Heart right ventricle (tissue), 16 donors: ENCODE results near the gene COL5A2. TPM values are rescaled to one million over a fixed set of nuclear protein-coding genes. Genes with fewer than 3 reads are reported as not detected.
A peak's percentile ranks its signal among the peaks of the same experiment; 100 is the strongest.

Experiments
- ATAC-seq, 8 donors: fragments of 200-7000 bp; cut with Tn5 transposase; one replicate each; pipeline ENCODE4 v1.9.1; 2020; ENCODE audit warnings: mild to moderate bottlenecking in 8 of 8, moderate library complexity in 8 of 8, moderate number of reproducible peaks in 1 of 8
- DNase-seq, 2 donors: peaks; one replicate each; pipeline ENCODE4 v3.0.0-alpha.2; 2020
- H3K27ac ChIP-seq, 10 donors: fragments of 200-600 bp; sonication (generic) in 2 of 10; one replicate each; pipeline versions ENCODE4 v1.5.0 to v1.8.0; 2020 to 2022; ENCODE audit warnings: mild to moderate bottlenecking in 3 of 10
- H3K27me3 ChIP-seq, 7 donors: fragments of 200-600 bp; one replicate each; pipeline ENCODE4 v1.8.0; 2021 to 2022; ENCODE audit warnings: mild to moderate bottlenecking in 2 of 7
- H3K36me3 ChIP-seq, 9 donors: fragments of 200-600 bp; sonication (generic) in 1 of 9; one replicate each; pipeline versions ENCODE4 v1.5.0 to v1.8.0; 2020 to 2022; ENCODE audit warnings: mild to moderate bottlenecking in 2 of 9
- H3K4me1 ChIP-seq, 9 donors: fragments of 200-600 bp; sonication (generic) in 1 of 9; one replicate each; pipeline versions ENCODE4 v1.5.0 to v1.8.0; 2020 to 2022; ENCODE audit warnings: mild to moderate bottlenecking in 4 of 9
- H3K4me3 ChIP-seq, 10 donors: fragments of 200-600 bp; sonication (generic) in 2 of 10; one replicate each; pipeline versions ENCODE4 v1.5.0 to v1.8.0; 2020 to 2022; ENCODE audit warnings: mild to moderate bottlenecking in 7 of 10, moderate library complexity in 2 of 10
- H3K9me3 ChIP-seq, 11 donors: fragments of 200-600 bp in 10 of 11; sonication (generic) in 2 of 11; one replicate each; pipeline versions ENCODE4 v1.5.0 to v1.8.0; 2013 to 2022; ENCODE audit warnings: mild to moderate bottlenecking in 2 of 11, control low read depth in 1 of 11, moderate library complexity in 1 of 11
- CTCF ChIP-seq, 9 donors: fragments of 200-600 bp; sonication (generic) in 2 of 9; IDR thresholded peaks; one replicate each; pipeline versions ENCODE4 v1.5.0 to v1.8.0; 2021 to 2022; ENCODE audit warnings: antibody characterized with exemption in 9 of 9, mild to moderate bottlenecking in 5 of 9, moderate library complexity in 1 of 9
- WGBS, 2 donors: extraction: QIAGEN DNeasy Blood & Tissue Kit; methylation state at CpG; one replicate each; pipeline ENCODE4 v1.1.7; 2013; ENCODE audit warnings: inconsistent platforms in 1 of 2; 5-methylcytosine and 5-hydroxymethylcytosine counted together
- intact Hi-C, 10 donors: fragments of 100-400 bp; cut with DNase I; formaldehyde crosslinking; loops; one replicate each; pipeline versions ENCODE4 v1.11.1 to v1.14.2; 2022
- polyA plus RNA-seq, 2 donors: library from polyadenylated mRNA; stranded (reverse); fragments of 200-250 nt; gene quantifications; one replicate each; pipeline ENCODE4 v1.2.3, GENCODE V29; 2013
- total RNA-seq, 10 donors: library from RNA; stranded (reverse); fragmentation: NEBNext Ultra II Directional in 3 of 10; extraction: Animal tissue kit (Norgen Biotek cat#: 25700) in 3 of 10; gene quantifications; one replicate each; pipeline versions ENCODE4 v1.2.1 to v1.2.4, GENCODE V29; 2021 to 2023
- donor health status: Arrhythmogenic right ventricular cardiomyopathy.
- donor health status: ischemic (EF 13 %, LVEDD 7.1; RV severe dilation, severe dysfunction).
- donor health status: healthy with polysubstance abuse.
- donor health status: DM: no; HTN: yes; CAD: no.
- donor health status: DM: no; HTN: no; CAD: no.
- donor health status: ischemic (EF 25% LVEDD 6.9; RV normal size, moderate dysfunction).
- donor health status: ischemic (EF 25% LVEDD 5.7; RV mildly dilated, moderate dysfunction).
- donor health status: healthy.
- donor health status: DM: yes; HTN: yes; CAD: no.
- donor health status: Ischemic cardiomyopathy.
- donor health status: ischemic (EF 35%, LVEDD 5.7; RV mildly dilated, moderate dysfunction).
- donor health status: nonischemic (EF 11% LVEDD 7.7; RV severe dilation, severe dysfunction).
- donor health status: DM: yes; HTN: yes; CAD: no.
- donor health status: PGD.
- donor health status: ischemic (EF 29% LVEDD 5.4; RV normal size, mild dysfunction).
- donor health status: nonischemic (EF 23%, LVEDD 6.1; RV moderate dilation, normal function).

The COL5A2 gene
- total and polyA plus RNA-seq, 12 donors: 4.8 to 44.7 (median 8.7) TPM

GRCh38 chr2:189115126-189115525 is 64.4 kb downstream of the COL5A2 start:
- no peaks in the 10 kb centered on the region for H3K36me3 ChIP-seq
- H3K4me1 ChIP-seq: peaks cover 0 to 17% (median 0%) of the 10 kb centered on the region in 9 donors
- H3K27ac ChIP-seq: peak overlapping the region in 1 of 10 donors; percentile 13
- no peaks in the 10 kb centered on the region for H3K9me3 ChIP-seq
- WGBS, 2 donors: 40 to 56% methylated on average over 2 of the region's 2 CpGs
- no peaks in the 10 kb centered on the region for H3K27me3 ChIP-seq
- no peak for ATAC-seq
- DNase-seq: no peak
- TF ChIP-seq CTCF (IDR thresholded peaks at IDR 0.05): peak in 5 of 9 donors; percentile 11 to 49 (median 45)
- no peak overlapping the region for H3K4me3 ChIP-seq
- intact Hi-C loops: loop anchor here in 3 of 10 donors (10.0 kb wide), 2 partner anchors 60 to 170 kb away; partner anchors contain the start of gene COL5A2 (in 1 of the 3)

DNA sequence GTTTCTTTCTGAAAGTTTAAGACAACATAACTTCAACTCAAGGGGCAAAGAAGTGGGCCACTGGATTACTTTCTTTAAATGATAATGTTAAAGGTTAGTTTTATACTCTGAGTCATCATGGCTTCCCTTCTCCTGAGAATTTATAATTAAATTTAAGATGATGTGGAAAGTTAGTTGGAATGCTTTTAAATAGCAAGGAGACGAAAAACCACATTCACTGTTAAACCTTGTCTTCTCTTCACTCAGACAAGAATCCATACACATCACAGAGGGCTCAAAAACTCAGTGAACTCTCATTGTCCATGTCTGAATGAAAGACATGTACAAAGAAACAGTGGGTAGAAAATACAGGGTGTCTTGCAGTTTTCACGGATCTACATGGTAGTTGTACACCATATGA is 65.6 kb downstream of the COL5A2 start:
- H3K9me3 ChIP-seq: no peaks in the 10 kb centered on the region
- peaks cover 0 to 11% (median 0%) of the 10 kb centered on the region in 9 donors for H3K36me3 ChIP-seq
- 74 to 85% methylated on average over 2 of the region's 2 CpGs for WGBS, 2 donors
- no peak overlapping the region for H3K27ac ChIP-seq
- ATAC-seq (no peak), DNase-seq (no peak)
- intact Hi-C loops: loop anchor here in 5 of 10 donors (5.0 to 10.0 kb wide), 3 partner anchors 61 to 173 kb away; partner anchors contain the start of gene COL5A2 (in 1 of the 5)
- TF ChIP-seq CTCF (IDR thresholded peaks at IDR 0.05): no peak
- no peaks in the 10 kb centered on the region for H3K27me3 ChIP-seq
- peaks cover 0 to 17% (median 0%) of the 10 kb centered on the region in 9 donors for H3K4me1 ChIP-seq
- H3K4me3 ChIP-seq: no peak overlapping the region

- ATAC-seq (no peak), DNase-seq (no peak)
- H3K27me3 ChIP-seq: no peaks in the 10 kb centered on the region
- H3K27ac ChIP-seq: no peak overlapping the region
- intact Hi-C loops: loop anchor here in 5 of 10 donors (5.0 to 10.0 kb wide), 3 partner anchors 64 to 176 kb away; partner anchors contain the start of gene COL5A2 (in 1 of the 5)
- no peak overlapping the region for H3K4me3 ChIP-seq
- 85 to 88% methylated on average over 2 of the region's 2 CpGs for WGBS, 2 donors
- TF ChIP-seq CTCF (IDR thresholded peaks at IDR 0.05): no peak
- H3K9me3 ChIP-seq: no peaks in the 10 kb centered on the region
- peaks cover 0 to 11% (median 0%) of the 10 kb centered on the region in 9 donors for H3K4me1 ChIP-seq
- H3K36me3 ChIP-seq: peaks cover 0 to 18% (median 0%) of the 10 kb centered on the region in 9 donors
These were observed 68.4 kb downstream of the COL5A2 start for GRCh38 chr2:189111063-189111715.

DNA sequence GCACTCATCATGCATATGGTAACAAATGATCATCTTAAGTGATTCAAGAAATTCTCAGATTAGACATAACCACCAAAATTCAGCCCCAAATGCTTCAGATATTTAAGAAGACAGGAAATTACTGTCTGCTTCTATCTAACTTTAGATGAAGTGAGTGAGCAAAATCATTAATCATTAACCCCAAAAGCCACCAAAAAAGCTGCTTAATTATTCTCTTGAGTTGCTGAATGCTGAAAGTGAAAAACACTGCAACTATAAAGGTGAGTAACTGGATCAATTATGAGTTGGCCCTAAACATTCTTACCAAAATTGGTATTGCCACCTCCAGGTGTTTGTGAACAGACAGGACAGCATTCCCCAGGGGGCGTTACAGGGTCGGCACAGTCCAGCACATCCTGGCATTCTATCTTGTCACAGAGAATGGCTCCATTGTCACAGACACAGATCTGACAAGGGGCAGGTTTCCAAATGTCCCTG is 69.6 kb downstream of the COL5A2 start:
- 45 to 57% methylated on average over 2 of the region's 2 CpGs for WGBS, 2 donors
- H3K27me3 ChIP-seq: no peaks in the 10 kb centered on the region
- TF ChIP-seq CTCF (IDR thresholded peaks at IDR 0.05): no peak
- H3K9me3 ChIP-seq: no peaks in the 10 kb centered on the region
- no peak for DNase-seq
- peaks cover 0 to 18% (median 0%) of the 10 kb centered on the region in 9 donors for H3K36me3 ChIP-seq
- ATAC-seq: no peak
- H3K4me1 ChIP-seq: peaks cover 0 to 5% (median 0%) of the 10 kb centered on the region in 9 donors
- intact Hi-C loops: loop anchor here in 5 of 10 donors (5.0 to 10.0 kb wide), 3 partner anchors 65 to 177 kb away; partner anchors contain the start of gene COL5A2 (in 1 of the 5)
- no peak overlapping the region for H3K27ac ChIP-seq
- H3K4me3 ChIP-seq: no peak overlapping the region
